Posterior cingulate gyrus (tissue), 11 donors: ENCODE data around the gene MMP10.

ENCODE experiments used
- DNase-seq, 10 donors: peaks; one replicate each; pipeline versions ENCODE4 v3.0.0 to v3.0.0-alpha.2; 2020 to 2021; ENCODE audit warnings: mixed read lengths in 3 of 10
- intact Hi-C: fragments of 100-400 bp; cut with DNase I; formaldehyde crosslinking; loops from one replicate; pipeline ENCODE4 v1.15.1; 2023

The MMP10 gene

DNA sequence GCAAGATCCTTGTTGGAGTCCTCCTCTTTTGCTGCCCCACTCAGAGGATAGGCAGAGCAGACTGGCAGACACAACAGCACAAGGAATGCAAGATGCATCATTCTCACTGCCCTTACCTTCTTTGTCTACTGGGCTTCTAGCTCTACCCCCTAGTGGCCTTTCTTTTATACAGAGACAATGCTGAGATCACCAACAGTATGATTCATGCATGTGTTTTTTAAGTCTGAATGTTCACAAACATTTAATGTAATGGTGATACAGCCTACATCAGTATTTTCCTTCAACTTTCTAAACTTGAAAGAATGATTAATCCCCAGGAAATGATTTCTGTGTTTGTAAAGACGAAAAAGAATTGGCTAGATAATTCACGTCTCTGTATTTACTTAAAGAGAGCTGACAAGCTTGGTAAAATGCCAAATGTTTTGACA lies at the start of gene MMP10:
Gene MMP10, minus strand, starts transcription at position 138 of the 428 bp plus-strand sequence. Its CDS starts 37 bp downstream, at position 101.
- intact Hi-C loops, result no loop called here
- DNase-seq, result no peak

- intact Hi-C loops, result no loop called here
- DNase-seq, result no peak
Observed at GRCh38 chr11:102829316-102830000, 49.0 kb upstream of the MMP10 start.

DNA sequence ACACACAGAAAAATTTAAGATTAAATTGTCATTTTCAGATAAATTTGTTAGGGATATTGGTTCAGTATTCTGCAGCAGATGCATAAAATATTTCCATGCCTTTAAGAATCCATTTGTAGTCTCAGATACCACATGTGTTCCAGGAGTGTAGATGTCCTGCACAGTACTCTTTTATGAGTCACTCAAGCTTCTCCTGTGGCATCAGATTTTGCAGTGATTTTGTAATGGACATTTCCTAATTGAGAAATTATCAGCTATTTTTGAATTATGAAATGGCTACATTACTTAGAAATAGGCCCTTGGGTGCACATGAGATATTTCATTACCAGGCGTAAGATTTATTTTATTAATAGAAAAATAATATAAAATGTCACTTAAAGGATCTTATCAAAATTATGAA lies 44.1 kb upstream of the MMP10 start:
- no peak for DNase-seq
- intact Hi-C loops, result no loop called here

- no peak for DNase-seq
- intact Hi-C loops, result no loop called here
Observed at GRCh38 chr11:102819491-102819890, 39.1 kb upstream of the MMP10 start.

GRCh38 chr11:102813484-102813883 lies 33.1 kb upstream of the MMP10 start:
- no peak for DNase-seq

DNA sequence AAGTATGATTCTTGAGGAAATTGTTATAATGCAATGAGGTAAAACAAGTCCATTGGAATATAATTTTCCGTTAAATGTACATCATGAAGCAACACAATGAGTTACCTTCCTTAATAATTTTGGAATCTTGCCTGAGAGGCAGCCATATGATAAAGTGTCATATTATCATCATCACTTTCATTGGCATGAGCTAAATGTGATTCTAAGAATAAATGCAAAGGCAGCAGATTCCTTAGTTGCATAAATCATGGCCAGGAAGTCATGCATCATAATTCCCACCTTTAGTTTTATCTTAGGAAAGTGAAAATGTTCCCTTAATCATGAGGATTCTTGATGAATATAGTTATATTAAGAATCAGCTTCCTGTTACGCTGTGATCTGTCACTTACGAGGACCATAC lies 31.8 kb upstream of the MMP10 start:
- intact Hi-C loops, result loop anchor here (5.0 kb wide), 1 partner anchor 130 kb away; no protein-coding TSS in a partner anchor
- DNase-seq, result no peak

More at GRCh38 chr11:102813484-102813883, 33.1 kb upstream of the MMP10 start:
- intact Hi-C loops, result loop anchor here (5.0 kb wide), 1 partner anchor 129 kb away; no protein-coding TSS in a partner anchor

GRCh38 chr11:102810950-102811660 lies 30.7 kb upstream of the MMP10 start:
- intact Hi-C loops, result loop anchor here (5.0 kb wide), 1 partner anchor 131 kb away; no protein-coding TSS in a partner anchor
- no peak for DNase-seq

- intact Hi-C loops, result loop anchor here (5.0 kb wide), 1 partner anchor 132 kb away; no protein-coding TSS in a partner anchor
- no peak for DNase-seq
Observed at GRCh38 chr11:102809971-102810370, 29.5 kb upstream of the MMP10 start.

DNA sequence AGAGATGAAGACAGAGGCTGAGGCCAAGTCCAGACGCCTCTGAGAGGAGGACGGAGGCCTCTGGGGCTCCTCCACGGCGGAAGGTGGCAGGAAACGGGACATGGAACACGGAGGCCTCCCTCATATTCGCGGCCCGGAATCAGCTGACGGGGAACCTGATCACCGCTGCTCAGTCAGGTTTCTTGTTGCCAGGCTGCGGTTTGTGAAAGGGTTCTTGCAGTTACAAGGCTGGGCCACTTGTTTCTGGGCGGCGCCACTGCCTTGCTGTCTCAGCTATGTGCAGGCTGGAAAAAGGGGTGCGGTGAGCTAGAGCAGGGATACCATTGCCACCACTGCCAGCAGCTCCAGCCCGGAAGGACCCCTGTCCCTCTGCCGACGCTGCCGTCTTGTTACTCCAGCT lies 27.5 kb upstream of the MMP10 start:
- peak in 1 of 10 donors; percentile 65 for DNase-seq

DNA sequence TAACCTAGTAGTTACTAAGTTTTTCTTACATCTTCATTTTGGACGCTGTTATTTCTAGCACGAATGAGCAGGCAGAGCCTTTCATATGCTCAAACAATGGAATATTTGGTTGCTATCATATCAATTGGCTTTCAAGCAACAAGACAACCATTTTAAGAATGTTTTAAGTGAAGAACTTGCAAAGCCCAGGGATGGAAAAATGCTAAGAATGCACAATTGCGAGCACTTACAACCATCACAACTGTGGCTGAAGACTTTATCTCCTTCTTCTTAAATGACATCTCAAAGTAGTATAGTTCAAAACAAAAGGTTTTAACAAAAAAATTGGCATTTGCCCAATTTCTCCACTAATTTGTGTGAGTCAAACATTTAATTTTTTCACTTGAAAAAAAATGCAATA lies 25.9 kb upstream of the MMP10 start:
- no peak for DNase-seq
- intact Hi-C loops, result no loop called here

More for the DNA sequence above, 27.5 kb upstream of the MMP10 start:
- intact Hi-C loops, result no loop called here

DNA sequence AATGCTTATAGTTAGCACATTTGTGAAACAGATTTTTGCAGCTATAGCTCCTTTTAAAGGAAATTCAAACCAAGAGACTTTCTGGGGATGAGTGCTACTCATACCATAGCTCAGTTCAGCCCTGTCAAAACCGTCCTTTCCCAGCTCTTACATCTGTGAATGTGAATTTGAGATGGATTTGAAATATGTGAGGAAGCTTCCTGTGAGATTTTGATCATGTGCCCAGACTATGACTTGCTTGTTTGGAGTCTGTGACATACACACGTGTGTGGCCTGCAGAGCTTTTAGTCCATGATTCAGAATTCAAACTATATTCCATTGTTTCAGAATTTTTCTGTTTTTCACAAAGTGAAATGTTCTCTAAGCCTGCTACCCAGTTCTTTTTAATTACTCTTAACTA lies 21.9 kb upstream of the MMP10 start:
- intact Hi-C loops, result no loop called here
- DNase-seq, result no peak

DNA sequence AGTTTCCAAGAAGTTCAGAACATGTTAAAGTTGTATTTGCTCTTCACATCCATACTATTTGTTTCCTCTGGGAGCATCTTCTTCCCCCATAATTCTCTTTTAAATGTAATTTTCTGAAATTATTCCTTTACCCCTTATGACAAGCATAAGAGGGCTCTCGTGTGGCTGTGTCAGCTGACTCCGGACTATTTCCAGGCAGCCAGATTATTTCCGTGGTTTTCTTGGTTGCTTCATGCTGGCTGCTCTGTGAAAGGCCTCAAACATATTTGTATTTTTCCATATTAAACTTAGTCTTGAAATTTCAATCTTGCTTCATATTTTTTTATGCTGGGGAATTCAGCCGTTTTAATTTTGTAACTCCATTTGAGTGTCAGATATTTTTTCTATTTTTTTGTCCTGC lies 20.3 kb upstream of the MMP10 start:
- intact Hi-C loops, result no loop called here
- no peak for DNase-seq

- intact Hi-C loops, result no loop called here
- no peak for DNase-seq
Observed at GRCh38 chr11:102799681-102800340, 19.4 kb upstream of the MMP10 start.

GRCh38 chr11:102798012-102798746 lies 17.8 kb upstream of the MMP10 start, which contains the start of gene MMP1:
Gene MMP1, minus strand, starts transcription at chr11:102798160. Its CDS starts 68 bp downstream, at chr11:102798092.
- no peak for DNase-seq

GRCh38 chr11:102794382-102794781 lies 14.0 kb upstream of the MMP10 start:
- intact Hi-C loops, result no loop called here
- DNase-seq, result no peak

More at GRCh38 chr11:102798012-102798746, 17.8 kb upstream of the MMP10 start, which contains the start of gene MMP1:
- intact Hi-C loops, result no loop called here

DNA sequence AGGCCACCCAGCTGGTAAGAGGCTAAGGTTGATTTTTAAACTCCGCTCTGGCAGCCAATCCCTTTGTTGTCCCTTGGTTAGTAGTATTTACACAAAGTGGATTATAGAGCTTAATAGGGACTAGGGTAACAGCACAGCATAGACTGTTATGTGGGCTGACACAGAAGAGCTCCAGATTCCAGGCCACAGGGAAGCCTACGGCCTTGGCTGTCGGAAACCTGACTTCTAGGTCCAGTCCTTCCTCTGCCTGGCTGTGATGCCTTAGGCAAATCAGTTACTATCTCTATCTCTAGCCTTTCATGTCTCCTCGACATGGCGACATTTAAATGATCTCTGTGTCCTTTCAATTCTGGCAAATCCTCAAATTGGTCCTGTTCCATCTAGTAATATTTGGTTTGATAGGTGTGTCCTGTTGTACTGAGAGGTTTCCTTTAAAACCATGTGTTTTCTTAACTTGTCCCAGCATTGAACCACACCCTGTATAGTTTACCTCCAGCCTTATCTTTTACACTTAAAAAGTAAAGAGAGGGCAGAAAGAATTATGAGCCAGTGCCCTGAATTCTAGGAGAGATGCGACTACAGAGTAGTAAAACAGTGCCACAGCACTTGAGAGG lies 13.4 kb upstream of the MMP10 start:
- intact Hi-C loops, result no loop called here
- DNase-seq, result no peak

- no peak for DNase-seq
- intact Hi-C loops, result no loop called here
Observed at GRCh38 chr11:102792604-102793003, 12.2 kb upstream of the MMP10 start.

GRCh38 chr11:102791271-102792036 lies 11.0 kb upstream of the MMP10 start:
- intact Hi-C loops, result no loop called here
- no peak for DNase-seq

GRCh38 chr11:102788334-102788995 lies 8.0 kb upstream of the MMP10 start:
- DNase-seq, result no peak
- intact Hi-C loops, result no loop called here
